ENCODE data around the gene ITSN2. TPM values are rescaled to one million over a fixed set of nuclear protein-coding genes. Genes with fewer than 3 reads are reported as not detected.
A peak's percentile ranks its signal among the peaks of the same experiment; 100 is the strongest.

Gene ITSN2
- total and polyA plus RNA-seq, 4 donors: 34.3 to 77.2 (median 54.5) TPM

- WGBS, 2 donors: 53 to 61% methylated on average over 7 to 8 of the region's 8 CpGs
- Histone ChIP-seq H3K36me3 (ENCODE audit: control insufficient read depth in 4 of 4, insufficient read depth in 4 of 4, low read length in 4 of 4) (peaks cover 0 to 2% (median under 1%) of the 10 kb centered on the region in 4 donors), H3K4me1 (ENCODE audit: control insufficient read depth in 5 of 5, insufficient read depth in 5 of 5, low read length in 5 of 5) (no peaks in the 10 kb centered on the region), H3K27me3 (ENCODE audit: control insufficient read depth in 3 of 3, insufficient read depth in 3 of 3, low read length in 2 of 3) (no peaks in the 10 kb centered on the region), H3K9ac (ENCODE audit: insufficient read depth in 1 of 2, low read length in 2 of 2) (no peak overlapping the region), H3K27ac (ENCODE audit: low read depth in 1 of 2, low read length in 1 of 2) (no peak overlapping the region), H3K4me3 (no peak overlapping the region), H3K9me3 (ENCODE audit: control insufficient read depth in 4 of 4, insufficient read depth in 3 of 4, low read length in 3 of 4) (no peaks in the 10 kb centered on the region)
- ATAC-seq (ENCODE audit: insufficient read depth, low FRiP score): no peak
- DNase-seq: no peak
- peak; percentile 38 for TF ChIP-seq CTCF (IDR thresholded peaks at IDR 0.05; ENCODE audit: control extremely low read depth, extremely low read depth)
These were observed 195.8 kb downstream of the ITSN2 start for GRCh38 chr2:24164416-24164973.

GRCh38 chr2:24163601-24164000 is 196.7 kb downstream of the ITSN2 start:
- Histone ChIP-seq H3K9ac (ENCODE audit: insufficient read depth in 1 of 2, low read length in 2 of 2) (no peak overlapping the region), H3K27ac (ENCODE audit: low read depth in 1 of 2, low read length in 1 of 2) (no peak overlapping the region), H3K36me3 (ENCODE audit: control insufficient read depth in 4 of 4, insufficient read depth in 4 of 4, low read length in 4 of 4) (peaks cover 0 to 6% (median under 1%) of the 10 kb centered on the region in 4 donors), H3K4me1 (ENCODE audit: control insufficient read depth in 5 of 5, insufficient read depth in 5 of 5, low read length in 5 of 5) (no peaks in the 10 kb centered on the region), H3K4me3 (no peak overlapping the region), H3K27me3 (ENCODE audit: control insufficient read depth in 3 of 3, insufficient read depth in 3 of 3, low read length in 2 of 3) (no peaks in the 10 kb centered on the region), H3K9me3 (ENCODE audit: control insufficient read depth in 4 of 4, insufficient read depth in 3 of 4, low read length in 3 of 4) (no peaks in the 10 kb centered on the region)
- no peak for DNase-seq
- no peak for ATAC-seq (ENCODE audit: insufficient read depth, low FRiP score)
- WGBS, 2 donors: 73 to 76% methylated on average over 2 of the region's 2 CpGs
- no peak for TF ChIP-seq CTCF (IDR thresholded peaks at IDR 0.05; ENCODE audit: control extremely low read depth, extremely low read depth)

- no peaks in the 10 kb centered on the region for H3K27me3 ChIP-seq (ENCODE audit: control insufficient read depth in 3 of 3, insufficient read depth in 3 of 3, low read length in 2 of 3)
- 41 to 62% methylated on average over 3 of the region's 3 CpGs for WGBS, 2 donors
- no peak overlapping the region for H3K9ac ChIP-seq (ENCODE audit: insufficient read depth in 1 of 2, low read length in 2 of 2)
- TF ChIP-seq CTCF (IDR thresholded peaks at IDR 0.05; ENCODE audit: control extremely low read depth, extremely low read depth): no peak
- no peak for ATAC-seq (ENCODE audit: insufficient read depth, low FRiP score)
- H3K36me3 ChIP-seq (ENCODE audit: control insufficient read depth in 4 of 4, insufficient read depth in 4 of 4, low read length in 4 of 4): peaks cover 0 to 6% (median under 1%) of the 10 kb centered on the region in 4 donors
- no peak overlapping the region for H3K4me3 ChIP-seq
- no peak overlapping the region for H3K27ac ChIP-seq (ENCODE audit: low read depth in 1 of 2, low read length in 1 of 2)
- no peaks in the 10 kb centered on the region for H3K4me1 ChIP-seq (ENCODE audit: control insufficient read depth in 5 of 5, insufficient read depth in 5 of 5, low read length in 5 of 5)
- no peaks in the 10 kb centered on the region for H3K9me3 ChIP-seq (ENCODE audit: control insufficient read depth in 4 of 4, insufficient read depth in 3 of 4, low read length in 3 of 4)
- DNase-seq: no peak
These were observed 197.2 kb downstream of the ITSN2 start for GRCh38 chr2:24163186-24163585.

- Histone ChIP-seq H3K27ac (ENCODE audit: low read depth in 1 of 2, low read length in 1 of 2) (no peak overlapping the region), H3K27me3 (ENCODE audit: control insufficient read depth in 3 of 3, insufficient read depth in 3 of 3, low read length in 2 of 3) (no peaks in the 10 kb centered on the region), H3K4me1 (ENCODE audit: control insufficient read depth in 5 of 5, insufficient read depth in 5 of 5, low read length in 5 of 5) (no peaks in the 10 kb centered on the region), H3K36me3 (ENCODE audit: control insufficient read depth in 4 of 4, insufficient read depth in 4 of 4, low read length in 4 of 4) (peaks cover 0 to 6% (median under 1%) of the 10 kb centered on the region in 4 donors), H3K9me3 (ENCODE audit: control insufficient read depth in 4 of 4, insufficient read depth in 3 of 4, low read length in 3 of 4) (no peaks in the 10 kb centered on the region), H3K9ac (ENCODE audit: insufficient read depth in 1 of 2, low read length in 2 of 2) (no peak overlapping the region), H3K4me3 (no peak overlapping the region)
- ATAC-seq (ENCODE audit: insufficient read depth, low FRiP score) (no peak), DNase-seq (no peak)
- WGBS, 2 donors: 98 to 100% methylated on average over 1 of the region's 1 CpG
- no peak for TF ChIP-seq CTCF (IDR thresholded peaks at IDR 0.05; ENCODE audit: control extremely low read depth, extremely low read depth)
These were observed 197.8 kb downstream of the ITSN2 start for GRCh38 chr2:24162494-24162893.
